ENCODE measurements around the gene GTPBP1. TPM values are rescaled to one million over a fixed set of nuclear protein-coding genes. Genes with fewer than 3 reads are reported as not detected.
A peak's percentile ranks its signal among the peaks of the same experiment; 100 is the strongest.

Gene GTPBP1
- 27.2 and 28.1 TPM in 2 replicates for total RNA-seq (2014; rRNA removed; shearing (Covaris generic))

GRCh38 chr22:38705235-38706100 is at the start of gene GTPBP1:
Gene GTPBP1 (plus strand): TSS chr22:38705944. CDS start chr22:38705956, 12 bp downstream.
- H3K27ac ChIP-seq, result peak within 1 kb of the TSS; percentile 48
- peak within 1 kb of the TSS; percentile 77 for H3K4me3 ChIP-seq
- H3K4me1 ChIP-seq, result peaks cover 9% of the 10 kb centered on the region
- DNase-seq, result peak; percentile 99
- H3K27me3 ChIP-seq, result no peaks in the 10 kb centered on the region
- H3K36me3 ChIP-seq, result no peaks in the 10 kb centered on the region; the same call in 1 of the 2 replicates
- no peaks in the 10 kb centered on the region for H3K9me3 ChIP-seq (replicated peaks)

GRCh38 chr22:38656256-38657044 is 49.3 kb upstream of the GTPBP1 start, which contains the start of the genes CBY1 and FAM227A:
Gene CBY1 (plus strand): TSS chr22:38656638. CDS start chr22:38668055, 11,417 bp downstream.
Gene FAM227A (minus strand): TSS chr22:38656392. CDS start chr22:38650168, 6,224 bp downstream.
- H3K27me3 ChIP-seq, result no peaks in the 10 kb centered on the region
- peak within 1 kb of the TSS; percentile 77 for H3K4me3 ChIP-seq
- H3K36me3 ChIP-seq, result no peaks in the 10 kb centered on the region
- no peaks in the 10 kb centered on the region for H3K9me3 ChIP-seq (replicated peaks)
- DNase-seq, result peak; percentile 82 to 84
- H3K27ac ChIP-seq, result peak within 1 kb of the TSS; percentile 93
- no peaks in the 10 kb centered on the region; the same call in 1 of the 2 replicates for H3K4me1 ChIP-seq

- H3K27ac ChIP-seq, result no peak overlapping the region
- peak overlapping the region; percentile 77 for H3K4me3 ChIP-seq
- H3K9me3 ChIP-seq (replicated peaks), result no peaks in the 10 kb centered on the region
- H3K4me1 ChIP-seq, result no peaks in the 10 kb centered on the region; the same call in 1 of the 2 replicates
- H3K36me3 ChIP-seq, result no peaks in the 10 kb centered on the region
- DNase-seq, result no peak
- no peaks in the 10 kb centered on the region for H3K27me3 ChIP-seq
Observed at GRCh38 chr22:38657045-38657909, 48.5 kb upstream of the GTPBP1 start.

- no peak overlapping the region for H3K4me3 ChIP-seq
- H3K9me3 ChIP-seq (replicated peaks), result no peaks in the 10 kb centered on the region
Observed at GRCh38 chr22:38674888-38675287, 30.9 kb upstream of the GTPBP1 start.

GRCh38 chr22:38675833-38676232 is 29.9 kb upstream of the GTPBP1 start:
- Histone ChIP-seq H3K4me3 (no peak overlapping the region), H3K9me3 (replicated peaks) (no peaks in the 10 kb centered on the region), H3K4me1 (no peaks in the 10 kb centered on the region), H3K27ac (no peak overlapping the region), H3K36me3 (no peaks in the 10 kb centered on the region), H3K27me3 (no peaks in the 10 kb centered on the region)
- no peak for DNase-seq

More at GRCh38 chr22:38674888-38675287, 30.9 kb upstream of the GTPBP1 start:
- Histone ChIP-seq H3K27me3 (no peaks in the 10 kb centered on the region), H3K36me3 (no peaks in the 10 kb centered on the region), H3K27ac (no peak overlapping the region), H3K4me1 (no peaks in the 10 kb centered on the region)
- DNase-seq, result no peak

GRCh38 chr22:38681582-38682335 is 24.0 kb upstream of the GTPBP1 start, which contains the start of gene TOMM22:
Gene TOMM22 (plus strand): TSS chr22:38681957. CDS start chr22:38681979, 22 bp downstream.
- DNase-seq, result peak; percentile 86 to 89

GRCh38 chr22:38684895-38685294 is 20.8 kb upstream of the GTPBP1 start:
- Histone ChIP-seq H3K4me3 (no peak overlapping the region), H3K4me1 (no peaks in the 10 kb centered on the region), H3K36me3 (peaks cover 28% of the 10 kb centered on the region), H3K27ac (no peak overlapping the region), H3K27me3 (no peaks in the 10 kb centered on the region), H3K9me3 (replicated peaks) (no peaks in the 10 kb centered on the region)
- no peak for DNase-seq

More at GRCh38 chr22:38681582-38682335, 24.0 kb upstream of the GTPBP1 start, which contains the start of gene TOMM22:
- no peaks in the 10 kb centered on the region for H3K27me3 ChIP-seq
- peak within 1 kb of the TSS; percentile 61 for H3K27ac ChIP-seq
- peak within 1 kb of the TSS; percentile 86 for H3K4me3 ChIP-seq
- peaks cover 17% of the 10 kb centered on the region for H3K36me3 ChIP-seq
- H3K4me1 ChIP-seq, result no peaks in the 10 kb centered on the region
- H3K9me3 ChIP-seq (replicated peaks), result no peaks in the 10 kb centered on the region

GRCh38 chr22:38685761-38686160 is 20.0 kb upstream of the GTPBP1 start:
- Histone ChIP-seq H3K27me3 (no peaks in the 10 kb centered on the region), H3K27ac (no peak overlapping the region), H3K9me3 (replicated peaks) (no peaks in the 10 kb centered on the region), H3K4me3 (no peak overlapping the region), H3K4me1 (no peaks in the 10 kb centered on the region), H3K36me3 (peaks cover 28% of the 10 kb centered on the region)
- no peak for DNase-seq

GRCh38 chr22:38689651-38690050 is 16.1 kb upstream of the GTPBP1 start:
- H3K9me3 ChIP-seq (replicated peaks), result no peaks in the 10 kb centered on the region
- H3K27ac ChIP-seq, result no peak overlapping the region
- peaks cover 18% of the 10 kb centered on the region for H3K36me3 ChIP-seq

GRCh38 chr22:38694049-38694448 is 11.7 kb upstream of the GTPBP1 start:
- Histone ChIP-seq H3K27me3 (no peaks in the 10 kb centered on the region), H3K36me3 (no peaks in the 10 kb centered on the region), H3K9me3 (replicated peaks) (no peaks in the 10 kb centered on the region), H3K4me1 (no peaks in the 10 kb centered on the region; the same call in 1 of the 2 replicates), H3K27ac (no peak overlapping the region), H3K4me3 (no peak overlapping the region)
- no peak for DNase-seq

More at GRCh38 chr22:38689651-38690050, 16.1 kb upstream of the GTPBP1 start:
- H3K27me3 ChIP-seq, result no peaks in the 10 kb centered on the region
- no peaks in the 10 kb centered on the region for H3K4me1 ChIP-seq
- no peak for DNase-seq
- H3K4me3 ChIP-seq, result no peak overlapping the region

GRCh38 chr22:38694940-38695339 is 10.8 kb upstream of the GTPBP1 start:
- no peaks in the 10 kb centered on the region for H3K27me3 ChIP-seq
- H3K9me3 ChIP-seq (replicated peaks), result no peaks in the 10 kb centered on the region
- DNase-seq, result no peak
- H3K4me1 ChIP-seq, result no peaks in the 10 kb centered on the region; the same call in 1 of the 2 replicates
- H3K36me3 ChIP-seq, result no peaks in the 10 kb centered on the region
- no peak overlapping the region for H3K27ac ChIP-seq
- no peak overlapping the region for H3K4me3 ChIP-seq

- Histone ChIP-seq H3K4me3 (no peak overlapping the region), H3K27me3 (no peaks in the 10 kb centered on the region), H3K4me1 (no peaks in the 10 kb centered on the region; the same call in 1 of the 2 replicates), H3K27ac (no peak overlapping the region), H3K36me3 (no peaks in the 10 kb centered on the region), H3K9me3 (replicated peaks) (no peaks in the 10 kb centered on the region)
- no peak for DNase-seq
Observed at GRCh38 chr22:38696606-38697424, 8.9 kb upstream of the GTPBP1 start.

All from SJCRH30 (cell line).